Stimulated activated CD8-positive, alpha-beta memory T cell treated with anti-CD3 and anti-CD28 coated beads, Interleukin-12 subunit alpha, Interleukin-12 subunit beta, amount 100 ng/mL, for 4 hours (primary cell): ENCODE results near the gene MED26.
"Not testable (repeated sequence)": the region's sequence is repeated elsewhere in the genome, so short reads cannot be mapped to it uniquely, and the experiment has no call there.

Experiments used
- DNase-seq: peaks from one replicate; pipeline ENCODE4 v3.0.0-alpha.2; 2020; ENCODE audit warnings: low read depth

The MED26 gene, protein sequence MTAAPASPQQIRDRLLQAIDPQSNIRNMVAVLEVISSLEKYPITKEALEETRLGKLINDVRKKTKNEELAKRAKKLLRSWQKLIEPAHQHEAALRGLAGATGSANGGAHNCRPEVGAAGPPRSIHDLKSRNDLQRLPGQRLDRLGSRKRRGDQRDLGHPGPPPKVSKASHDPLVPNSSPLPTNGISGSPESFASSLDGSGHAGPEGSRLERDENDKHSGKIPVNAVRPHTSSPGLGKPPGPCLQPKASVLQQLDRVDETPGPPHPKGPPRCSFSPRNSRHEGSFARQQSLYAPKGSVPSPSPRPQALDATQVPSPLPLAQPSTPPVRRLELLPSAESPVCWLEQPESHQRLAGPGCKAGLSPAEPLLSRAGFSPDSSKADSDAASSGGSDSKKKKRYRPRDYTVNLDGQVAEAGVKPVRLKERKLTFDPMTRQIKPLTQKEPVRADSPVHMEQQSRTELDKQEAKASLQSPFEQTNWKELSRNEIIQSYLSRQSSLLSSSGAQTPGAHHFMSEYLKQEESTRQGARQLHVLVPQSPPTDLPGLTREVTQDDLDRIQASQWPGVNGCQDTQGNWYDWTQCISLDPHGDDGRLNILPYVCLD

DNA sequence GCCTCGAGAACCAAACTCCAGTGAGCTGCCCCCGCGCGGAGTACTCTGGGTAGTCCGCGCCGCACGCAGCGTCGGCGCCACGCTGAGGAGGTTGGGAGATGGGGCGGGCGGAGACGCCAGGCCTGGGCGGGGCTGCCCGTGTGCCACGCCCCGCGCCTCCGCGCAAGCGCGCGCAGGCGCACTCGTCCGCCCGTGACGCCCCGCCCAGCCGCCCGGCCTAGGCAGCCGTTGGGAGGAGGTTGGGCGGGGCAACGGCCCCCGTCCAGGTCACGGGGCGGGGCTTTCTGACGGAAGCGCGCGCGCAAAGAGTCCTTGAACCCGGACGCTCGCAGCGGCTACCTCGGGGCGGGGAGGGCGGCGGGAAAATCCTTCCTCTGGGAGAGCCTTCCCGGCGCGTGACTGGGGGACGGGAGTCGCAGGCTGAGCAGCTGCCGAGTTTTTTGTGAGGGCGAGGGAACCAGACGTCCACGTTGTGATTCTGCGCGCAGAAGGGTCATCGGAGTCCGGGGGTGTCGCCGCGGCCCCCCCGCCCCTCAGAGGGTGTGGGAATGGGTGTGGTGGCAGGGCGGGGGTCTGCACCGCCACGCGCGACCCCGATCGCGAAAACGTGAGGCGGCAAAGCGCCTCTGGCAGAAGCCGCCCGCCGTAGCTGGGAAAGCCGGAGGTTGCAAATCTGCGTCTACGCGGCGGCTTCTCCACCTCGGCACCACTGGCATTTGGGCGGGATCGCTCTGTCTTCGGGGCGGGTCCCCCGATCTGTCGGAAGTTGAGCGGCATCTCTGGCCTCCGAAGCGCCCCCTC lies at the start of gene MED26:
Gene MED26 (minus strand): TSS at position 22 of the 801 bp plus-strand sequence. CDS start 261 bp downstream, outside the sequence.
- DNase-seq = peak; percentile 95

DNA sequence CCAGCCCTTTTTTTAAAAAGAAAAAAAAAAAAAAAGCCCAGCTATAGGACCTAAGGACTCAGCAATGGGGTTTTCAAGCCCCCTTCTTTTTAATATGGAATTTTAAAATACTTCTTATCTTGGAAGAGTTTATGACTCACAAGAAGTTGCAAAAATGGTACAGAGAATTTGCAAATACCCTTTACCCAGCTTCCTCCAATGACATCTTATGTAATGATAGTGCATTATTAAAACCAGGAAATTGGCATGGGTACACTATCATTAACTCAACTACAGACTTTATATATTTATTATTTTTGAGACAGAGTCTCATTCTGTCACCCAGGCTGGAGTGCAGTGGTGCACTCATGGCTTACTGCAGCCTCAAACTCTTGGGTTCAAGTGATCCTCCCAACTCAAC lies 49.1 kb upstream of the MED26 start:
- no peak for DNase-seq

DNA sequence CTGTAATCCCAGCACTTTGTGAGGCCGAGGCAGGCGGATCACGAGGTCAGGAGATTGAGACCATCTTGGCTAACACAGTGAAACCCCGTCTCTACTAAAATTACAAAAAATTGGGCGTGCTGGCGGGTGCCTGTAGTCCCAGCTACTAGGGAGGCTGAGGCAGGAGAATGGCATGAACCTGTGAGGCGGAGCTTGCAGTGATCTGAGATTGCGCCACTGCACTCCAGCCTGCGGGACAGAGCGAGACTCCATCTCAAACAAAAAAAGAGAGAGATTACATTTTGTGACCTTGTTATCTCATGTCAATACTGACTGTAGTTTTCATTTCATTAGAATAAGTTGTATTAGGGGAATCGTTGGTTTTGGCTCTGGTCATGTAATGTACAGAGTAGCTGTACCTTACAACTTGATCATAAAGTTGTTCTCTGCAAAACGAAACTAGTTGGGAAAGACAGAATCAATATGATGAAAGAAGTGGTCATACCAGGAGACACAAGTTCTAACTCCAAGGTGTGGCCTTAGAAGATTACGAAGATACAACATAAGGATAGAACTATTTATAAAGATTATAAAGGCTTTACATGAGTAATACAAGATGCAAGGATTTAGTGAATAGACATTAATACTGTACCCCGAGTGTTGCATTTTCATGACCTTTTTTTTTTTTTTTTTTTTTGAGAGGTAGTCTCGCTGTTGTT lies 48.2 kb upstream of the MED26 start:
- DNase-seq = no peak

DNA sequence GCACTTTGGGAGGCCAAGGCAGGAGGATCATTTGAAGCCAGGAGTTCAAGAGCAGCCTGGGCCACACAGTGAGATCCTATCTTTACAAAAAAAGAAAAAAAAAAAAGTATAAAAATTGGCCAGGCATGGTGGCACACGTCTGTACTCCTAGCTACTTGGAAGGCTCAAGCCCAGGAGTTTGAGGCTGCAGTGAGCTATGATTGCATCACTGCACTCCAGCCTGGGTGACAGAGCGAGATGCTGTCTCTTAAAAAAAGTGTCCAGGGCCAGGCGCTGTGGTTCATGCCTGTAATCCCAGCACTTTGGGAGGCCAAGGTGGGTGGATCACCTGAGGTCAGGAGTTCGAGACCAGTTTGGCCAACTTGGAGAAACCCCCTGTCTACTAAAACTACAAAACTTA lies 45.8 kb upstream of the MED26 start:
- not testable (repeated sequence) for DNase-seq

DNA sequence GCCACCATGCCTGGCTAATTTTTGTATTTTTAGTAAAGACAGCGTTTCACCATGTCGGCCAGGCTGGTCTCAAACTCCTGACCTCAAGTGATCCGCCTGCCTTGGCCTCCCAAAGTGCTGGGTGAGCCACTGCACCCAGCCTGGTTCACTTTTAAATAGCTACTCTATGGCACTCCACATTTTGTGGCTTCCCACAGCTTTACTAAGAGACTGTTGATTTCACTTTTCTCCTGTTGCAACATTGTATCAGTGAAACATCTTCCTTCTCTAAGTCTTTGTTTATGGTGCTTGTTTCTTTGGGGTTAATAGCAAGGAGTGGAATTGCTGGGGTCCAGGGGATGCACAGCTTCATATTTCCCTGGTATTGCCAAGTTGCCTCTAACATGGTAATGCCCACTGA lies 45.2 kb upstream of the MED26 start:
- no peak for DNase-seq

DNA sequence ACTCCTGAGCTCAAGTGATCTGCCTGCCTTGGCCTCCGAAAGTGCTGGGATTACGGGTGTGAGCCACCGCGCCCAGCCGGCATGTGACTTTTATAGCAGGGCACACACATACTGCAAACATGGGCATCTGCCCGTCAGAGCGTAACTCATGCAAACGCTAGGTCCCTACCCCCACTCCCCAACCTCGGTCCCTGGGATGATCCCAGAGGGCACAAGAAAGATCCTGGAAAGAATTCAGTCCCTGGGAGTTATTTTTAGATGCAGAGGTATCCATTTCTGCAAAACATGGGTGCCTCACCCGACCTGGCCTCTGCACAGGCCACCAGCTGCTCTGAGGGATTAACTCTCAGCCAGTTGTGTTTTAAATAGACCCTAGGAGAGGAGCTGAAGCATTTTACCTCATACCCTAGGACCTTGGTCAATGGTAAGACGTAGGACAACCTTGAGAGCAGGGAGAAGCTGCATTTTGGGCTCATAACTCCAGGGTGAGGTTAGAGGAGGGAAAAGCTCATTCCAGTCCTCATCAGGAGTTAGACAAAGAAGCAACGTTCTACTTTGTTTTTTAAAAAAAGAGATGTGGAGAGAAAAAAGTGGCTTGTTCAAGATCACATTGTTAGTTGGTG lies 43.8 kb upstream of the MED26 start:
- DNase-seq = no peak

DNA sequence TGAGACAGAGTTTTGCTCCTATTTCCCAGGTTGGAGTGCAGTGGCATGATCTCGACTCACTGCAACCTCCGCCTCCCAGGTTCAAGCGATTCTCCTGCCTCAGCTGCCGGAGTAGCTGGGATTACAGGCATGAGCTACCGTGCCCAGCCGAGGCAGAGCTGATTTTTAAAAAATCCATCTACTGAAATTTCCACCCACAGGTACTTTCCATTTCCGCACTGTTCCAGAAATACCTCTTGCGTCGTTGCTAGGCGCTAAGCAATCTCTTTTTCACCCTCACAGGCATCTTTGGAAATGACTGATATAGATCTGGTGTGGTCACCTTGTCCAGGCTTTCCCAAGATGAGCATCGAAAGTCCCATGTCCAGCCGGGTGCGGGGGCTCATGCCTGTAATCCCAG lies 42.3 kb upstream of the MED26 start:
- no peak for DNase-seq

DNA sequence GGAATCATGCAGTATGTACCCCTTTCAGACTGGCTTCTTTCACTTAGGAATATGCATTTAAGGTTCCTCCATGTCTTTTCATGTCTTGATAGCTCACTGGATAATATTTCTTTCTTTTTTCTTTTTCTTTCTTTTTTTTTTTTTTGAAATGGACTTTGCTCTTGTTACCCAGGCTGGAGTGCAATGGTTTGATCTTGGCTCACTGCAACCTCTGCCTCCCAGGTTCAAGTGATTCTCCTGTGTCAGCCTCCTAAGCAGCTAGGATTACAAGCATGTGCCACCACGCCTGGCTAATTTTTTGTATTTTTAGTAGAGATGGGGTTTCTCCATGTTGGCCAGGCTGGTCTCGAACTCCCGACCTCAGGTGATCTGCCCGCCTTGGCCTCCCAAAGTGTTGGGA lies 40.7 kb upstream of the MED26 start:
- not testable (repeated sequence) for DNase-seq

DNA sequence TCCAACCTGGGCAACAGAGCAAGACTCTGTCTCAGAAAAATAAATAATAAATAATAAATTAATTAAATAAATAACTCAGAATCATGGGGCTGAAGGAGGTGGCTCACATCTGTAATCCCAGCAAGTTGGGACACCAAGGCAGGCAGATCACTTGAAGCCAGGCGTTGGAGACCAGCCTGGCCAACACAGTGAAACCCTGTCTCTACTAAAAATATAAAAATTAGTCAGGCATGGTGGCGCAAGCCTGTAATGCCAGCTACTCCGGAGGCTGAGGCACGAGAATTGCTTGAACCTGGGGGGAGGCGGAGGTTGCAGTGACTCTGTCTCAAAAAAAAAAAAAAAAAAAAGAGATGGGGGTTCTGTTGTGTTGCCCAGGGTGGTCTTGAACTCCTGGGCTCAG lies 40.2 kb upstream of the MED26 start:
- DNase-seq = no peak

DNA sequence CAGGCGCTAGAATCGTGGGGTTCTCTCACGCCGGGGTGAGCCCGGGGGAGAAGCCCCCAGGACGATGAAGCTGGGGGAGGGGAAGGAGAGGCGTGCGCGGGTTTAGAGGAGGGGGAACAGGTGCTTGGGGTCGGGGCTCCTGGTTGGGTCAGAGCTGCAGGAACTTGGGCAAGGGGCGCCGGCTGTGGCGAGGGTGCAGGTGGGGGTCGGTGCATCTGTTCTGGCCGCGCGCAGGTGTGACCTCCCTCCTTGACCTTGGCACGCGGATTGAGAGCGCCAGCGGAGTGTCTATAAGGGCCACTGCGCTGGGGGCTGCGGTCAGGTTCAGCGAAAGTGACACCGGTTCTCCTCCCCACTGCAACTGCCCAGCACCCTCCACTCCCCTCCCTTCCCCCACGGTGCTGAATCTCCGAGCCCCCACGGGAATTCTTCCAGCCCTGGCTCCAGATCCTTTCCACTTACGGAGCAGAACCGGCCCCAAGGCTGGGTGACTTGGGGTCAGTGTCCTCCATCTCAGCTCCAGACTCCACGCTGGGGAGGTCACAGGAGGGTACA lies 33.6 kb upstream of the MED26 start:
- DNase-seq = no peak

DNA sequence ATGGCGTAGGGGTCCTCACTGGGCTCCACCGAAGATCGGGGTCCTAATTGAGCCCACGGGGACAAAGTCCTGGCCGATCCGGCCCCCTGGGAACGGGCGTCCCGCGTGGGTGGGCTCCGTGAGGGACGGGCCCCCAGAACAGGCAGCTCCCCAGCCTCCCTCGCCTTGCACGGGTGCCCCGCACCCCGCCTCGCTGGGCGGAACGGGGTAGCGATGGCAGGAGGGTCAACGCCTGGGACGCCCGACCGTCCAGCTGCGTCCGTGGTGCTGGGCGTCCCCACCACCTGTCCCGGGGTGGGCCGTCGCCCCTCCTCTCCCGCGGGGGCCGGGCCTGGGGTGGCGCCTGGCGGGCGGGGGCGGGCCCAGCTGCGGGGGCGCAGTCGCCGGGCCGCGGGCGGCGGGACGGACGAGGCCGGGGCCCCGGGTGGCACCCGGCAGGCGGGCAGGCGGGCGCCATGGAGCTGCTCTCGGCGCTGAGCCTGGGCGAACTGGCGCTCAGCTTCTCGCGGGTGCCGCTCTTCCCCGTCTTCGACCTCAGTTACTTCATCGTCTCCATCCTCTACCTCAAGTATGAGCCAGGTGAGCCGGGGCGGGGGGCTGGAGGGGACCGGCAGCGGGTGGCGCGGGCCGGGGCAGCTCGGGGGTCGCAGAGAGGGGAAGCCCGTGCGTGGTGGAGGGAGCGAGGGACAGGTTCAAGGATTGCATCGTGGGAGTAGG lies 32.9 kb upstream of the MED26 start, which contains the start of gene TMEM38A:
Gene TMEM38A (plus strand): TSS at position 377 of the 717 bp plus-strand sequence. CDS start 79 bp downstream, at position 456.
- peak; percentile 32 for DNase-seq

DNA sequence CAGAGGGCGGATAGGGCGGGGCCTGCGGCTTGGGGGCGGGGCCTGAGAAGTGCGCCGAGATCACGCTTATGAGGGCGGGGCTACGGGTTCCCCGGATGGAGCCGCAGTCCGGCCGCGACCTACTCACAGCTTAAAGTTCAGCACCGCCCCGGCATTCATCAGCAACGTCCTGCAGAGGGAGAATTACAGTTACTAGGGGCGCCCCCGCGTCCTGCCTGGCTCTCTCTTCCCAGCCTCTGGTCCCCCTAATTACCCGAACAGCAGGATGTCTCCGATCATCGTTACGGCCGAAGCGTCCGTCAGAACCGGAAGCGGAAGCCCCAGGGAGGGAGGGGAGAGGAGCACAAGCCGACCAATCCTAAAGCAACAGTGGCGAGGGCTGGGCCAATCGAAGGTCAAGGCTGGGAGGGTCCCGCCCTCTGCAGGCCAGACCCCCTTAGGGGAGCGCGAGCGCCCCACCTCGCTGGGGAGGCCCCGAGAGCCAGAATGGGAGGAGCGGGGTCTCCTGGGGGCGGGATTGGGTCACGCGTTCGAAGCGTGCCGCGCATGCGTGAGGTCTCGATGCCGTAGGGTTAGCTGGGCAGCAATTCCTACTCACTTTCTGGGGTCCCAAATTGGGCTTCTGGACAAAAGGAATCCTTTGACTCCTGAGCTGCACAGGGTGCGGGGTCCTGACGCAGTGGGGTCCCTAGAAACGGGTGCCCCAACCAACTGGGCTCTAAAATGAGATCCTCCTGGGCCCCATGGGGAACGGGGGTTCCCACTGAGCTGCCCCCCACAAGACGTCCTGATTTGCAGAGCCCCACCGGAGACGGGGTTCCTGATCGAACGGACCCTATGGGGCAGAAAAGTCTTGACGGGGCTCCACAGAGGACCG lies 32.1 kb upstream of the MED26 start, which contains the start of gene SMIM7:
Gene SMIM7 (minus strand): TSS at position 313 of the 877 bp plus-strand sequence. CDS start 34 bp downstream, at position 279.
- peak; percentile 97 for DNase-seq

DNA sequence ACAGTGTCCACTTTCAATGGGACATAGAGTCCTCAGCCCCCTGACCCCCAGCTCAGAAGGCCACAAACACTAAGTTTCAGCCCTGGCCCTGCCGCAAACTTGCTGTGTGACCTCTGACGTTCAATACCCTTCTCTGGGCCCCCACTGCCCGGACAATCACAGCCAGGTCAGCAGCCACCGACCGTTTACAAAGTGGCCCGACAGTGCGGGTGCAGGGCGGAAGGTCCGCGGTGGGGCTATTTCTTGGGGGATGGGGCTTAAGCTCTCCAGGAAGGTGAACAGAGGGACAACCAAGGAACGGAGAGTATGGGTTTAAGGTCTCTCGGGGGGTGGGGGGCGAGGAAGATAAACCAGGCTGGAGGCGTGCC lies 31.4 kb upstream of the MED26 start:
- DNase-seq = no peak

DNA sequence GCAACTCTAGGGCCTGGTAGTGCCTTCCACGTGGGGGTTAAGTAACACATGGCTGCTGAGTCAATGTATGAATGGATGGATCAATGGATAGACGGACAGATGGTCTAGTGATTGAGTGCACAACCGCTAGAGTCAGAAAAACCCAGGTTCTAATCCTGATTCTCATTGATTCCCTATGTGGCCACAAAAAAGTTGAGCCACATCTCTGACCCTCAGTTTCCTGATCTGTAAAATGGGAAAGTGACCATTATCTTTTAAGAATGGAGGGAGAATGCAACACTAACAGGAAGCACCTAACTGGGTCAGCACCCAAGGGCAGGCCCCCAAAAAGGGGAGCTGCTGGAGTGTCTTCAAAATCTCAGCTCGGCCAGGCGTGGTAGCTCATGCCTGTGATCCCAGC lies 29.4 kb upstream of the MED26 start:
- no peak for DNase-seq

DNA sequence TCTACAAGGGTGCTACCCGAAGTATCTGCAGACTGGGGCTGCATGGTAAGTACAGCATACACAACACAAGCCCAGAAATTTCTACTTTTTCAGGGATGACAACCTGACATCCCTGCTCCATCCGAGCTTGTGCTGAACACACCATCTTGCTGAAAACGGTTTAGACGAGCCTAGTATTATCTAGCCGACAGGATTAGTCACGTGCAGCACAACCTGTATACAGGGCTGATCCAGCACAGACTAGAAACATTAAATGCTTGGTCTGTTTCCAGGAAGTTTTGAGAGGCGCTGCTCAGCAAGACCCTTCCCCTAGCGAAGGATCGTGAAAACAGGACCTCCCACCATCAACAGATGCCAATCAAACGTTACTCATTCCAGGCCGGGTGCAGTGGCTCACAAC lies 27.7 kb upstream of the MED26 start:
- no peak for DNase-seq

DNA sequence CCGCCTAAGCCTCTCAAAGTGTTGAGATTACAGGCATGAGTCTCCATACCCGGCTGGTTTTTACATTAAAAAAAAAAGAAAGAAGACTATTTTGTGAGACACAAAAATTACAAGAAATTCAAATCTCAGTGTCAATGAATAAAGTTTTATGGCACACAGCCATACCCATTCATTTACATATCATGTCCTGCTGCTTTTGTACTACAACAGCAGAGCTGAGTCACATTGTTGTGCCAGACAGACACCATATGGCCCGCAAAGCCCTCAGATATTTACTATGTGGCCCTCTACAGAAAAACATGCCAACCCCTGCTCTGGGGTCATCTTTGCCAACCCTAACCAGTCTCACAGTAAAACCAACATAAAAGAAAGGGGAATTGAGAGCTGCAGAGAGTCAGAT lies 26.6 kb upstream of the MED26 start:
- DNase-seq = no peak

DNA sequence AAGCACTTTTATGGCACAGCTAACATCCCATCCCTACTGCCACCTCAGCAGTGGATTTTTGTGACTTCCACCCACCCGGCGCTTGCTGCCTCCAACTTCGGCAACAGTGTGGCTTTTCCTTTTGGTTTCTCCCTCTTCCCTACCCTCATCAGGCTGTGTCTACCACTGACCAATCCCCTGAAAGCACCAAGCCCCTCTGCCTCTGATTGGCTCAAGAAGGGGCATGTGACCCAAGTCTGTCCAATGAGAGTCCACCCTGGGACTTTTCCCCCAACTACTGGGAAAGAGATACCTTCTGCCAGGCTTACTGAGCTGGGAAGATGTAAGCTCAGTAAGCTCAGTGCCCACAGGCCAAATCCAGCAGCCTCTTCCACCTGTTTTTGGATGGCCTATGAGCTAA lies 26.1 kb upstream of the MED26 start:
- no peak for DNase-seq

DNA sequence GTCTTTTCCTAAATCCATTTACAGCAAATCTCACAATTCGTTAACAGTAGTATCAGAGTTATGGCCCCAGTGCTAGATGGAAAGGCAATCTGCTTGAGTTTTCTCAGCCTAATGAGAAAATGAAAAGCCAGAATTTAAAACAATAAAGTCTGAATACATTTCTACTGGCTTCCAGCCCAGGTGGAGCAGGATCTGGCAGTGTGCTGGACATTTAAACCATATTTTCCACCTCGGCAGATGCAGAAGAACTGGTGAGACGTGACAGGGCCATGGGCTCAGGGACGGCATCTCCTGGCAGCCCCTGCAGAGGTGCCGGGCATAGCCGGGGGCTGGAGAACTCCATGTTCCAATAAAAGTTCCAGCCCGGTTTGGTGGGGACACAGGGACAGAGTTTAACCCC lies 24.9 kb upstream of the MED26 start:
- no peak for DNase-seq

DNA sequence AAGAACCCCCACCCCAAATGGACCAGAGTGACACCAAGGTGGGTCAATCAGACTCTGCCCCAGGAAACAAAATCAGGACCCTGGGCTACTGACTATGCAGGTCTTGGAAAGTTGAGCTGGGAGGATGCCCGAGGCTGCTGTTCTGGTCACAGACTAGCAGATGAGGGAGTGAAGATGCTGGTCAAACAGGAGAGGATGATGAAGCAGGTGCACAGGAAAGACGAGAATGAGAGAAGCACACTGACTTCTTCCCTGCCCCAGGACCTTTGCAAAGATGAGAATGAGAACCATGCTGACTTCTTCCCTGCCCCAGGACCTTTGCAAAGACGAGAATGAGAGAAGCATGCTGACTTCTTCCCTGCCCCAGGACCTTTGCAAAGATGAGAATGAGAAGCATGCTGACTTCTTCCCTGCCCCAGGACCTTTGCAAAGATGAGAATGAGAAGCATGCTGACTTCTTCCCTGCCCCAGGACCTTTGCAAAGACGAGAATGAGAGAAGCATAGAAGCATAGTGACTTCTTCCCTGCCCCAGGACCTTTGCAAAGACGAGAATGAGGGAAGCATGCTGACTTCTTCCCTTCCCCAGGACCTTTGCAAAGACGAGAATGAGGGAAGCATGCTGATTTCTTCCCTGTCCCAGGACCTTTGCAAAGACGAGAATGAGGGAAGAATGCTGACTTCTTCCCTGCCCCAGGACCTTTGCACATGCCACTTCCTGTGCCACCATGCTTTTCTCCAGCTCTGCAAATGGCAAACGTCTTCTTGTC lies 23.6 kb upstream of the MED26 start:
- DNase-seq = not testable (repeated sequence)
